Lower lobe of right lung (tissue), 2 donors: ENCODE results near the gene NOM1. TPM values are rescaled to one million over a fixed set of nuclear protein-coding genes. Genes with fewer than 3 reads are reported as not detected.

Experiments used
- ATAC-seq, 2 donors: fragments of 200-7000 bp; cut with Tn5 transposase; one replicate each; pipeline ENCODE4 v1.9.1; 2020 to 2022; ENCODE audit warnings: mild to moderate bottlenecking in 2 of 2, moderate library complexity in 2 of 2
- DNase-seq: peaks from one replicate; pipeline ENCODE4 v3.0.0-alpha.2; 2020
- H3K27ac ChIP-seq: fragments of 200-600 bp; one replicate; pipeline ENCODE4 v1.8.0; 2022
- H3K27me3 ChIP-seq: fragments of 200-600 bp; one replicate; pipeline ENCODE4 v1.8.0; 2022; ENCODE audit warnings: low read depth
- H3K36me3 ChIP-seq: fragments of 200-600 bp; one replicate; pipeline ENCODE4 v1.8.0; 2022; ENCODE audit warnings: mild to moderate bottlenecking
- H3K4me1 ChIP-seq: fragments of 200-600 bp; one replicate; pipeline ENCODE4 v1.8.0; 2022
- H3K4me3 ChIP-seq: fragments of 200-600 bp; one replicate; pipeline ENCODE4 v1.8.0; 2022; ENCODE audit warnings: mild to moderate bottlenecking
- H3K9me3 ChIP-seq: fragments of 200-600 bp; one replicate; pipeline ENCODE4 v1.8.0; 2022
- intact Hi-C: fragments of 100-400 bp; cut with DNase I; formaldehyde crosslinking; loops from one replicate; pipeline ENCODE4 v1.11.0; 2022
- total RNA-seq: library from RNA; stranded (reverse); fragmentation: NEBNext Ultra II Directional; extraction: Animal tissue kit (Norgen Biotek cat#: 25700); gene quantifications from one replicate; pipeline ENCODE4 v1.2.1, GENCODE V29; 2021
- TF ChIP-seq, protein P1 (sequence below): fragments of 200-600 bp; IDR thresholded peaks from one replicate; pipeline ENCODE4 v1.8.0; 2022; ENCODE audit warnings: antibody characterized with exemption, mild to moderate bottlenecking
- donor health status: DM: no; HTN: yes; CAD: no; lungs with severe emphysema.

Gene NOM1
- total RNA-seq, 1 donor from 2014 or later: 16.9 TPM

DNA sequence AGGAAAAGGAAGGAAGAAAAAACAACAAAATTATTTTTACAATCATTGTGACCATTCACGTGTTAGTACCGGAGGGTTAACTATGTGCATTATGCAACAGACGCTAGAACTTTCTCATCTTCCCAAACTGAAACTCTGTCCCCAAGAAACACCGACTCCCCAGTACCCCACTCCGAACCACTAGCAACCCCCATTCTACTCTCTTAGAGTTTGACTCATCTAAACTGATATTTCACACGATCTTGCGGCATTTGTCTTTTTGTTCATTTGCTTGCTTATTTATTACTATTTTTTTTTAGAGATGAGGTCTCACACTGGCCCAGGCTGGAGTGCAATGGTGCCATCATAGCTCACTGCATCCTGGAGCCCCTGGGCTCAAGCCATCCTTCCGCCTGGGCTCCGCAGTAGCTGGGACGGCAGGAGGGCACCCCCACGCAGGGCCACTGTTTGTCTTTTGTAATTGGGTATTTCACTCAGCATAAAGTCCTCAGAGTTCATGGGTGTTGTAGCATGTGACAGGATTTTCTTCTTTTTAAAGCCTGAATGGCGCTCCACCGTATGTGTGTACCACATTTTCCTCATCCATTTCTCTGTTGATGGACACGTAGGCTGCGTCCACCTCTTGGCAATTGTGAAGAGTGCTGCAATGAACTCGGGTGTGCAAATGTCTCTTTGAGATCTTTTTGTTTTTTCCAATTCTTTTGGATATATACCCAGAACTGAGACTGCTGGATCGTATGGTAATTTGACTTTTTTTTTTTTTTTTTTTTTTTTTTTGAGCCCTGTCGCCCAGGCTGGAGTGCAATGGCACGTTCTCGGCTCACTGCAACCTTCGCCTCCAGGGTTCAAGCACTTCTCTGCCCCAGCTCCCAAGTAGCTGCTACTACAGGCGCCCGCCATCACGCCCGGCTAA lies 51.5 kb downstream of the NOM1 start:
- Histone ChIP-seq H3K4me1 (peaks cover 25% of the 10 kb centered on the region), H3K27ac (no peak overlapping the region), H3K4me3 (peak overlapping the region; percentile 60), H3K36me3 (no peaks in the 10 kb centered on the region), H3K9me3 (no peaks in the 10 kb centered on the region), H3K27me3 (peaks cover 96% of the 10 kb centered on the region)
- DNase-seq (no peak), ATAC-seq (no peak)
- intact Hi-C loops: no loop called here
- TF ChIP-seq, protein P1, sequence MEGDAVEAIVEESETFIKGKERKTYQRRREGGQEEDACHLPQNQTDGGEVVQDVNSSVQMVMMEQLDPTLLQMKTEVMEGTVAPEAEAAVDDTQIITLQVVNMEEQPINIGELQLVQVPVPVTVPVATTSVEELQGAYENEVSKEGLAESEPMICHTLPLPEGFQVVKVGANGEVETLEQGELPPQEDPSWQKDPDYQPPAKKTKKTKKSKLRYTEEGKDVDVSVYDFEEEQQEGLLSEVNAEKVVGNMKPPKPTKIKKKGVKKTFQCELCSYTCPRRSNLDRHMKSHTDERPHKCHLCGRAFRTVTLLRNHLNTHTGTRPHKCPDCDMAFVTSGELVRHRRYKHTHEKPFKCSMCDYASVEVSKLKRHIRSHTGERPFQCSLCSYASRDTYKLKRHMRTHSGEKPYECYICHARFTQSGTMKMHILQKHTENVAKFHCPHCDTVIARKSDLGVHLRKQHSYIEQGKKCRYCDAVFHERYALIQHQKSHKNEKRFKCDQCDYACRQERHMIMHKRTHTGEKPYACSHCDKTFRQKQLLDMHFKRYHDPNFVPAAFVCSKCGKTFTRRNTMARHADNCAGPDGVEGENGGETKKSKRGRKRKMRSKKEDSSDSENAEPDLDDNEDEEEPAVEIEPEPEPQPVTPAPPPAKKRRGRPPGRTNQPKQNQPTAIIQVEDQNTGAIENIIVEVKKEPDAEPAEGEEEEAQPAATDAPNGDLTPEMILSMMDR: no peak

DNA sequence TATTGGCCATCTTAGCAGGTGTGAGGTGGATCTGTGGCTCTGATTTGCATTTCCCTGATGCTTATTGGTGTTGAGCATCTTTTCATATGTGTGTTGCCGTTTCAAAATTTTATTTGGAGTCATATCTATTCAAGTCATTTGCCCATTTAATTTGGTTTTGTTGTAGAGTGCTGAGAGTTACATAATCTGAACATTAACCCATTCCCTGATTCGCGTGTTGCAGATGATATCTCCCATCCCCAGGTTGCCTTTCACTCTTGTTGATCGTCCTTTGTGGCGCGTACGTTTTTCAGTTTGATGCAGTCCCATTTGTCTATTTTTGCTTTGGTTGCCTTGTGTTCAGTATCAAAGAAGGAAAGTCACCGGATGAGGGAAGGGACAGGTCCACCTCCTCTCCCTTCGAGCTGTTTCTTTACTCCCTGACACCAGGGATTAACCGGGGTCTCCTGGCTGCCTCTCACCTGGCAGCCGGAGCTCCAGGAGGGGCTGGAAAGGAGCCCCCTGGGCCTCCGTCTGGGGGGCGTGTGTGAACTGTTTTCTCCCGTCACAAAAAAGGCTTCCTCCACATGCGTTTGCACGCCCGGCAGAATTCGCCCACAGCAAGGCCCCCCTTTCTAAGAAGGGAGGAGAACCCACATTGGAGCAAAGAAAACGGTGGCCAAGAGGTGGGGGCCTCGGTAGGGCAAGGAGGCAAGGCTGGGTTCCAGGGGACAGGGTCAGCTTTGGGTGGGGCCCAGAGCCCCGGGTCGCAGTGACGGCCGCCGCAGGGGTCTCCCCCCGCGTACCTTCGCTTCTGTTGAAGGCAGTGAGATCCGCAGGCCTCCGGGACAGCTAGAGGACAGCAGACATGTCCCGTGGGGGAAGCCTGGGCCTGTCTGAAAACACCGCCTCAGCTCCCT lies 52.7 kb downstream of the NOM1 start:
- H3K4me1 ChIP-seq: peaks cover 25% of the 10 kb centered on the region
- H3K27ac ChIP-seq: no peak overlapping the region
- H3K36me3 ChIP-seq: no peaks in the 10 kb centered on the region
- H3K27me3 ChIP-seq: peaks cover 96% of the 10 kb centered on the region
- intact Hi-C loops: no loop called here
- TF ChIP-seq, protein P1: no peak
- H3K9me3 ChIP-seq: no peaks in the 10 kb centered on the region
- ATAC-seq (no peak), DNase-seq (no peak)
- no peak overlapping the region for H3K4me3 ChIP-seq

DNA sequence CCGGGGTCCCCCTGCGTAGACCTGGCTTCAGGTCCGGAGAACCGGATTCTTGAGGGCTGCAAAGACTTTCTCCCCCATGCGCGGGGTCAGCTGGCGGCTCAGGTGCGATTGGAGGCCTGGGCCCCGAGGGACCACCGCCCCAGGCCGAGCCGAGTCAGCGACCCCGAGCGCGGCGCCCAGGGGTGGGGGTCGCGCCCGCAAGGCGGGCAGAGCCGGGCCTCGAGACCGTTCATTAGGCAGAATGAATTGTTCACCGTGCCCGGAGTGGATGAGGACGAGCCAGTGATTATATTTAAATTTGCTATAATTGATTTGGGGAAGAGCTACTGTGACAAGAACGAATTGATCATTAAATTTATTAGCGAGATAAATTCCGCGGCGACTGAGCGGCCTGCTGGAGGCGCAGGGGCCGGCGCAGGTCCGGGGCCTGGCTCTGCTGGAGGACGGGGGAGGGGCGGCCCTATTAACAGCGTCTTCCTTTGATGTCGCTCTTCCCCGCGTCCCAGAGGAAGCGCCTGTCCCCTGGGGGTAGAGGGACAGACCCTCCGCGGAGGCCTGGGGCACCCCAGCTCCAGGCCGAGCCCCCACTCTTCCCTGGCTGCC lies 53.4 kb downstream of the NOM1 start:
- DNase-seq: no peak

DNA sequence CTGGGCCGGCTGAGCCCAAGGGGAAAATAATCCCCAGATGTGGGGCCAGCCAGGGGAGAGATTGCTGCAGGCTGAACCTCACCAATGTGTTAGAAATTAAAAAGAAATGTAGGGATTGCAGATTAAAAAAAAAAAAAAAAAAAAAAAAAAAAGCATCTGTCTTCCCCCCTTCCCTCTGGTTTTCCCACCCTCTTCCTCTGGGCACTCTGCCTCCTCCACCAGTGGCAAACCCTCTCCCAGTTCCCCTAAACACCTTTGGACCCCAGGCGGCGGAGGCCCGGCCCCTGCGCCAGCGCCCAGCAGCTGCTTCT lies 53.9 kb downstream of the NOM1 start:
- DNase-seq (no peak), ATAC-seq (no peak)
- no peak overlapping the region for H3K4me3 ChIP-seq
- peaks cover 99% of the 10 kb centered on the region for H3K27me3 ChIP-seq
- intact Hi-C loops: no loop called here
- H3K36me3 ChIP-seq: no peaks in the 10 kb centered on the region
- H3K4me1 ChIP-seq: peaks cover 25% of the 10 kb centered on the region
- H3K9me3 ChIP-seq: no peaks in the 10 kb centered on the region
- H3K27ac ChIP-seq: no peak overlapping the region
- TF ChIP-seq, protein P1: no peak

More for the DNA sequence above, 53.4 kb downstream of the NOM1 start:
- TF ChIP-seq, protein P1: no peak
- Histone ChIP-seq H3K27ac (no peak overlapping the region), H3K36me3 (no peaks in the 10 kb centered on the region), H3K4me1 (peaks cover 25% of the 10 kb centered on the region), H3K9me3 (no peaks in the 10 kb centered on the region), H3K4me3 (no peak overlapping the region), H3K27me3 (peaks cover 99% of the 10 kb centered on the region)
- intact Hi-C loops: no loop called here
- no peak for ATAC-seq

DNA sequence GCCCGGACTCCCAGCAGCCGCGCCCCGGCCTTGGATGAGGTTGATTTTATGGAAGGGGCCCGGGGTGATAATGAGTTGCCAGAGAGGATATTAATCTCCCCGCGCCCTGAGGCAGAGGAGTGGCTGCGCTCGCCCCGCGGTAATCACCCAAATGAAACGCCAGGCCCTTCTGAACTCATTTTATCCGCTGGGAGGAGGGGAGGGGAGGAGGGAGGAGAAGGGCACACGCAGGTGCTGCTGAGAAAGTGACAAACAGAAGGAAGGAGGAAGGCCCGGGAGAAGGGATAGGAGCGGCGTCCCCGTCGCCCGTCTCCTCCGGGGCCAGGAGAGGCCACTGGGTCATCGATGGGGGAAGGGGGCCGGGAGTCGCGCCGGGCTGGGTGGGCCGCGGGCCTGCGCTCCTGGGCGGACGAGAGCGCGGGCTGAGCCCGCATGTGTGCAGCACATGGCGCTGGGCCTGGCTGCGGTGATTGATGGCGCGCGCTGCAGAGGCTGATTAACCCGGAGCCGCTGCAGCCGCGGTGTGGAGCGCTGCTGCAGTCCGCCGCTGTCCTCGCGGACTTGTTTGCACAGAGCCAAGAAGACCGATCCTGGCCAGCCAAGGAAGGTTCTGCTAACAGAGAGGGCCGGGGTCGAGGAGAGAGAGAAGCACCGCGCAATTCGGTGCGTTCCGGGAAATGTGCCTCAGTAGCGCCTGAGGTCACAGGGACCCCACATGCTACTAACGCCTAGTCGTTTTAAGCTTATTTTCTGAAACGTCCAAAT lies 54.4 kb downstream of the NOM1 start:
- TF ChIP-seq, protein P1: no peak
- H3K4me1 ChIP-seq: peaks cover 25% of the 10 kb centered on the region

More for the DNA sequence above, 54.4 kb downstream of the NOM1 start:
- Histone ChIP-seq H3K9me3 (no peaks in the 10 kb centered on the region), H3K36me3 (no peaks in the 10 kb centered on the region), H3K27me3 (peaks cover 99% of the 10 kb centered on the region), H3K27ac (no peak overlapping the region), H3K4me3 (no peak overlapping the region)
- DNase-seq (no peak), ATAC-seq (no peak)
- intact Hi-C loops: no loop called here
